B cell (primary cell): Measurements from ENCODE around the gene KRT80. TPM values are rescaled to one million over a fixed set of nuclear protein-coding genes. Genes with fewer than 3 reads are reported as not detected.

Experiments used
- ATAC-seq: fragments of 200-7000 bp; cut with Tn5 transposase; one replicate; pipeline ENCODE4 v1.10.0; 2021; ENCODE audit warnings: low read depth, mild to moderate bottlenecking, moderate number of reproducible peaks, moderate library complexity
- CTCF ChIA-PET: fragments of 350-600 bp; sonication (Branson Sonifier 250); formaldehyde crosslinking; loops from one replicate; lab custom pipeline; 2021; ENCODE audit warnings: antibody characterized with exemption, inconsistent platforms; lab: Charles Lee
- POLR2A ChIA-PET: fragments of 350-600 bp; sonication (Branson Sonifier 250); formaldehyde crosslinking; loops from one replicate; lab custom pipeline; 2021; ENCODE audit warnings: antibody characterized with exemption; lab: Charles Lee
- DNase-seq: peaks from one replicate; pipeline ENCODE4 v3.0.0; 2013
- H2AFZ ChIP-seq: 2 replicates; pipeline ENCODE4 v1.6.1; 2012; ENCODE audit warnings: mild to moderate bottlenecking, low read depth, low read length; ENCODE audit not compliant: insufficient read depth, poor library complexity, severe bottlenecking
- H3K27ac ChIP-seq, 2 donors: 1 replicate in 1 of 2; 2 replicates in 1 of 2; pipeline ENCODE4 v1.5.1; 2012 to 2013; ENCODE audit warnings: low read length in 2 of 2, mild to moderate bottlenecking in 2 of 2, moderate library complexity in 1 of 2
- H3K27me3 ChIP-seq, 4 experiments: fragments of 200-600 bp in 1 of 4; sonication (generic) in 1 of 4; replicated peaks in 1 of 4; 1 replicate in 2 of 4; 2 replicates in 2 of 4; pipeline versions ENCODE4 v1.6.1 to v1.7.0; 2013 to 2016; ENCODE audit warnings: low read length in 3 of 4, mild to moderate bottlenecking in 2 of 4, mixed read lengths in 1 of 4, moderate library complexity in 1 of 4; ENCODE audit not compliant: insufficient read depth in 4 of 4, control insufficient read depth in 3 of 4; ENCODE audit errors: control extremely low read depth in 1 of 4
- H3K36me3 ChIP-seq, 2 experiments: replicated peaks in 1 of 2; 1 replicate in 1 of 2; 2 replicates in 1 of 2; pipeline versions ENCODE4 v1.6.1 to v1.7.1; 2013; ENCODE audit warnings: low read length in 1 of 2; ENCODE audit not compliant: insufficient read depth in 2 of 2, control insufficient read depth in 1 of 2; ENCODE audit errors: control extremely low read depth in 1 of 2, extremely low read depth in 1 of 2
- H3K4me1 ChIP-seq, 2 donors: fragments of 200-600 bp in 1 of 2; sonication (generic) in 1 of 2; 1 replicate in 1 of 2; 2 replicates in 1 of 2; pipeline versions ENCODE4 v1.5.1 to v1.6.1; 2013 to 2017; ENCODE audit warnings: low read length in 2 of 2; ENCODE audit not compliant: control insufficient read depth in 2 of 2, insufficient read depth in 2 of 2
- H3K4me2 ChIP-seq: replicated peaks from 2 replicates; pipeline ENCODE3; 2012; ENCODE audit warnings: mild to moderate bottlenecking, low read depth, low read length; ENCODE audit not compliant: poor library complexity, severe bottlenecking
- H3K4me3 ChIP-seq, 5 experiments: fragments of 200-600 bp in 1 of 5; sonication (generic) in 1 of 5; 1 replicate in 3 of 5; 2 replicates in 2 of 5; pipeline versions ENCODE4 v1.5.1 to v1.7.0; 2011 to 2016; ENCODE audit warnings: low read length in 4 of 5, mild to moderate bottlenecking in 4 of 5, low read depth in 2 of 5, control low read depth in 1 of 5, moderate library complexity in 1 of 5; ENCODE audit not compliant: insufficient read depth in 1 of 5; ENCODE audit errors: control extremely low read depth in 1 of 5, extremely low read depth in 1 of 5
- H3K79me2 ChIP-seq: fragments of 200-600 bp; sonication (generic); one replicate; pipeline ENCODE4 v1.6.0; 2016; ENCODE audit warnings: low read length; ENCODE audit not compliant: control insufficient read depth, insufficient read depth
- H3K9ac ChIP-seq: fragments of 200-600 bp; sonication (generic); 2 replicates; pipeline ENCODE4 v1.6.1; 2017; ENCODE audit warnings: mild to moderate bottlenecking, low read length, moderate library complexity
- H3K9me3 ChIP-seq, 3 donors: one replicate each; pipeline versions ENCODE4 v1.6.1 to v1.7.1; 2013; ENCODE audit warnings: low read length in 2 of 3; ENCODE audit not compliant: control insufficient read depth in 2 of 3, insufficient read depth in 1 of 3; ENCODE audit errors: control extremely low read depth in 1 of 3
- H4K20me1 ChIP-seq: 2 replicates; pipeline ENCODE4 v1.6.0; 2012; ENCODE audit warnings: mild to moderate bottlenecking, low read length; ENCODE audit not compliant: insufficient read depth, control insufficient read depth, poor library complexity, severe bottlenecking
- H3K27ac Mint-ChIP-seq: one replicate; pipeline ENCODE4 v1.8.0; 2021; ENCODE audit warnings: mixed read lengths
- H3K27me3 Mint-ChIP-seq: one replicate; pipeline ENCODE4 v1.8.0; 2021; ENCODE audit warnings: mixed read lengths
- H3K4me1 Mint-ChIP-seq: one replicate; pipeline ENCODE4 v1.8.0; 2021; ENCODE audit warnings: mixed read lengths
- H3K4me3 Mint-ChIP-seq: one replicate; pipeline ENCODE4 v1.8.0; 2021; ENCODE audit warnings: mixed read lengths
- H3K9me3 Mint-ChIP-seq: one replicate; pipeline ENCODE4 v1.8.0; 2022; ENCODE audit warnings: mixed read lengths; ENCODE audit not compliant: insufficient read depth
- EZH2 ChIP-seq: IDR thresholded peaks from 2 replicates; pipeline ENCODE4 v1.6.1; 2012; ENCODE audit warnings: borderline replicate concordance, low read depth, mild to moderate bottlenecking, moderate library complexity, low read length; ENCODE audit not compliant: insufficient read depth, poor library complexity, severe bottlenecking
- WGBS: methylation state at CpG from one replicate; pipeline ENCODE4 v1.1.5; 2013; ENCODE audit warnings: missing lambda C conversion rate; ENCODE audit not compliant: insufficient coverage; 5-methylcytosine and 5-hydroxymethylcytosine counted together
- intact Hi-C: fragments of 100-400 bp; cut with micrococcal nuclease; formaldehyde crosslinking; loops from one replicate; pipeline ENCODE4 v1.10.0; 2022
- polyA plus RNA-seq: library from polyadenylated mRNA; depleted of rRNA; stranded (reverse); fragments of >200 nt; gene quantifications from 2 replicates; pipeline ENCODE4 v1.2.3, GENCODE V29; 2012
- total RNA-seq, 2 donors: library from RNA; stranded (reverse); fragments of 120-200 nt in 1 of 2; gene quantifications; 1 replicate in 1 of 2; 2 replicates in 1 of 2; pipeline versions ENCODE4 v1.2.3 to v1.2.4, GENCODE V29; 2013 to 2022
- TF ChIP-seq, protein P1 (sequence below): fragments of 200-600 bp; IDR thresholded peaks from one replicate; pipeline ENCODE4 v1.8.0; 2022; ENCODE audit warnings: antibody characterized with exemption, mild to moderate bottlenecking

The KRT80 gene
- total and polyA plus RNA-seq, 2 donors (not counting 1 experiment from before 2014, with no cell fraction given), result not detected

DNA sequence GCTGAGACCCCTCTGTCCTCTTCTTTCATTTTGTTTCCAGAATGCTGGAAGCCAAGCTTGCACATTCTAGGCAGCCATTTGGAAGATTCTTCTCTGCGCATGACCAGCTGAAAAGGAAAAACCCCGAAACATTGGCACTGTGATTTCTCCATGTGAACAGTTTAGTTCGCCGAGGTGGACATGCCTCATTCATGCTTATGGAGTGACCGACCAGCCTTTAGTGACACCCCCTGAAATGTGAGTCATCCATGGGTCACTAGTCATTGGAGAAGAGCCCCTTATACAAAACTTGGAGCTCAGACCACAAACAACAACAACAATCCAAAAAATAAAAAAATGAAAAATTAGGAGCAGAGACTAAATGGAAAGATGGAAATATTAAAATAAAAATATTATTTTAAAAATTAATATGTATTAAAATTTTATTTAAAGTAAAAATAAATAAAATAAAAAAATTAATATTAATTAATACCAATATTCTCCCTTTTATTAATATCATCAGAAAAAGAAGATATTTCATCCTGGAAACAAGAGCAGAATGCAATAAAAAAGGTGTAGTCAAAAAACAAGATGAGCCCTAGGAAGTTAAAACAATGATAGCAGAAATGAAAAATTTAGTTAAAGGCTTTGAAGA is 31.7 kb upstream of the KRT80 start:
- DNase-seq (no peak), ATAC-seq (no peak)
- TF ChIP-seq, protein P1, sequence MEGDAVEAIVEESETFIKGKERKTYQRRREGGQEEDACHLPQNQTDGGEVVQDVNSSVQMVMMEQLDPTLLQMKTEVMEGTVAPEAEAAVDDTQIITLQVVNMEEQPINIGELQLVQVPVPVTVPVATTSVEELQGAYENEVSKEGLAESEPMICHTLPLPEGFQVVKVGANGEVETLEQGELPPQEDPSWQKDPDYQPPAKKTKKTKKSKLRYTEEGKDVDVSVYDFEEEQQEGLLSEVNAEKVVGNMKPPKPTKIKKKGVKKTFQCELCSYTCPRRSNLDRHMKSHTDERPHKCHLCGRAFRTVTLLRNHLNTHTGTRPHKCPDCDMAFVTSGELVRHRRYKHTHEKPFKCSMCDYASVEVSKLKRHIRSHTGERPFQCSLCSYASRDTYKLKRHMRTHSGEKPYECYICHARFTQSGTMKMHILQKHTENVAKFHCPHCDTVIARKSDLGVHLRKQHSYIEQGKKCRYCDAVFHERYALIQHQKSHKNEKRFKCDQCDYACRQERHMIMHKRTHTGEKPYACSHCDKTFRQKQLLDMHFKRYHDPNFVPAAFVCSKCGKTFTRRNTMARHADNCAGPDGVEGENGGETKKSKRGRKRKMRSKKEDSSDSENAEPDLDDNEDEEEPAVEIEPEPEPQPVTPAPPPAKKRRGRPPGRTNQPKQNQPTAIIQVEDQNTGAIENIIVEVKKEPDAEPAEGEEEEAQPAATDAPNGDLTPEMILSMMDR, result no peak
- no peak for TF ChIP-seq EZH2
- Mint-ChIP-seq H3K4me3 (no peak overlapping the region), H3K9me3 (no peaks in the 10 kb centered on the region), H3K27ac (no peak overlapping the region), H3K4me1 (no peaks in the 10 kb centered on the region), H3K27me3 (peaks cover 47% of the 10 kb centered on the region)
- H3K79me2 ChIP-seq, result no peaks in the 10 kb centered on the region
- H3K4me2 ChIP-seq, result no peak overlapping the region
- H3K27me3 ChIP-seq, result peaks cover 0 to 14% (median 13%) of the 10 kb centered on the region in 4 experiments
- ChIA-PET CTCF (no interaction called here), POLR2A (no interaction called here)
- H3K9me3 ChIP-seq, result peaks cover 0 to 3% (median 0%) of the 10 kb centered on the region in 3 donors
- H3K36me3 ChIP-seq, result no peaks in the 10 kb centered on the region
- no peaks in the 10 kb centered on the region for H4K20me1 ChIP-seq
- WGBS, result 97% methylated on average over 4 of the region's 5 CpGs
- H3K4me3 ChIP-seq, result no peak overlapping the region
- H3K4me1 ChIP-seq, result no peaks in the 10 kb centered on the region
- H3K9ac ChIP-seq, result no peak overlapping the region
- H3K27ac ChIP-seq, result no peak overlapping the region
- H2AFZ ChIP-seq, result no peak overlapping the region
- intact Hi-C loops, result no loop called here

DNA sequence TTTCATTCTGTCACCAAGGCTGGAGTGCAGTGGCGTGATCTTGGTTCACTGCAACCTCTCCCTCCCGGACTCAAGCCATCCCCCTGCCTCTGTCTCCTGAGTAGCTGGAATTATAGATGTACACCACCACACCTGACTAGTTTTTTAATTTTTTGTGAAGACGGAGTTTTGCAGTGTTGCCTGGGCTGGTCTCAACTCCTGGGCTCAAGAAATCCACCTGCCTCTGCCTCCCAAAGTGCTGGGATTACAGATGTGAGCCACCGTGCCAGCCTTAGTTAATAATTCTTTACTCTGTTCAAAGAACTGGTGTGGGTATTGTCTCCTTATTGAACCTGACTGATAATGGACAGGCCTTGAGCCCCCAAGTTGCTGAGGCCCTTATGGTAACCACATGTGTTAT is 30.9 kb upstream of the KRT80 start:
- Histone ChIP-seq H3K36me3 (no peaks in the 10 kb centered on the region), H4K20me1 (no peaks in the 10 kb centered on the region), H3K27ac (no peak overlapping the region), H3K9me3 (peaks cover 0 to 3% (median 0%) of the 10 kb centered on the region in 3 donors), H3K4me1 (no peaks in the 10 kb centered on the region), H3K4me2 (no peak overlapping the region), H3K27me3 (peaks cover 0 to 14% (median 13%) of the 10 kb centered on the region in 4 experiments), H3K4me3 (no peak overlapping the region), H3K9ac (no peak overlapping the region), H2AFZ (no peak overlapping the region), H3K79me2 (no peaks in the 10 kb centered on the region)
- no CpG with 5 or more reads among the region's 4 CpGs for WGBS
- no peak overlapping the region for H3K4me3 Mint-ChIP-seq
- CTCF ChIA-PET, result no interaction called here
- no peaks in the 10 kb centered on the region for H3K9me3 Mint-ChIP-seq
- intact Hi-C loops, result no loop called here
- POLR2A ChIA-PET, result no interaction called here
- peaks cover 52% of the 10 kb centered on the region for H3K27me3 Mint-ChIP-seq
- TF ChIP-seq, protein P1, result no peak
- TF ChIP-seq EZH2, result no peak
- no peak overlapping the region for H3K27ac Mint-ChIP-seq
- H3K4me1 Mint-ChIP-seq, result no peaks in the 10 kb centered on the region
- DNase-seq (no peak), ATAC-seq (no peak)
